BLaER1 (cell line): Measurements from ENCODE around the gene PRPF40A.

Experiments used
- H3K27ac ChIP-seq: shearing (Covaris generic); formaldehyde crosslinking; 2 replicates; pipeline ENCODE4 v1.8.1; 2022
- H3K27me3 ChIP-seq: shearing (Covaris generic); formaldehyde crosslinking; 2 replicates; pipeline ENCODE4 v1.8.1; 2022
- H3K36me3 ChIP-seq: shearing (Covaris generic); formaldehyde crosslinking; 2 replicates; pipeline ENCODE4 v1.8.1; 2022
- H3K4me1 ChIP-seq: shearing (Covaris generic); formaldehyde crosslinking; 2 replicates; pipeline ENCODE4 v1.8.1; 2022
- H3K4me2 ChIP-seq: shearing (Covaris generic); formaldehyde crosslinking; 2 replicates; pipeline ENCODE4 v1.8.1; 2022
- H3K4me3 ChIP-seq: shearing (Covaris generic); formaldehyde crosslinking; 2 replicates; pipeline ENCODE4 v1.8.1; 2022
- H3K9ac ChIP-seq: shearing (Covaris generic); formaldehyde crosslinking; 2 replicates; pipeline ENCODE4 v1.8.1; 2022
- H3K9me3 ChIP-seq: shearing (Covaris generic); formaldehyde crosslinking; 2 replicates; pipeline ENCODE4 v1.8.1; 2022
- H4K20me1 ChIP-seq: shearing (Covaris generic); formaldehyde crosslinking; 2 replicates; pipeline ENCODE4 v1.8.1; 2022
- Cebpa-rat ChIP-seq: shearing (Covaris generic); IDR thresholded peaks from 2 replicates; pipeline ENCODE4 v1.8.1; 2022

The PRPF40A gene

GRCh38 chr2:152638590-152638989, 78.7 kb downstream of the PRPF40A start:
- Histone ChIP-seq H3K4me1 (no peaks in the 10 kb centered on the region), H3K27me3 (no peaks in the 10 kb centered on the region), H3K9me3 (no peaks in the 10 kb centered on the region), H3K4me2 (no peak overlapping the region), H3K27ac (no peak overlapping the region), H4K20me1 (peaks cover 25% of the 10 kb centered on the region; the same call in 1 of the 2 replicates), H3K36me3 (peaks cover 100% of the 10 kb centered on the region), H3K9ac (no peak overlapping the region), H3K4me3 (no peak overlapping the region)
- no peak for TF ChIP-seq Cebpa-rat

GRCh38 chr2:152638056-152638455, 79.2 kb downstream of the PRPF40A start:
- Histone ChIP-seq H3K27me3 (no peaks in the 10 kb centered on the region), H4K20me1 (peaks cover 25% of the 10 kb centered on the region; the same call in 1 of the 2 replicates), H3K4me1 (no peaks in the 10 kb centered on the region), H3K9ac (no peak overlapping the region), H3K9me3 (no peaks in the 10 kb centered on the region), H3K4me3 (no peak overlapping the region), H3K36me3 (peaks cover 100% of the 10 kb centered on the region), H3K4me2 (no peak overlapping the region), H3K27ac (no peak overlapping the region)
- TF ChIP-seq Cebpa-rat: no peak

GRCh38 chr2:152637251-152637650, 80.0 kb downstream of the PRPF40A start:
- H3K4me2 ChIP-seq: no peak overlapping the region
- H4K20me1 ChIP-seq: peaks cover 25% of the 10 kb centered on the region; the same call in 1 of the 2 replicates
- H3K36me3 ChIP-seq: peaks cover 100% of the 10 kb centered on the region
- H3K9me3 ChIP-seq: no peaks in the 10 kb centered on the region
- no peak overlapping the region for H3K9ac ChIP-seq
- H3K4me1 ChIP-seq: no peaks in the 10 kb centered on the region
- no peak overlapping the region for H3K4me3 ChIP-seq
- no peak for TF ChIP-seq Cebpa-rat
- no peak overlapping the region for H3K27ac ChIP-seq
- no peaks in the 10 kb centered on the region for H3K27me3 ChIP-seq

- Histone ChIP-seq H4K20me1 (peaks cover 25% of the 10 kb centered on the region; the same call in 1 of the 2 replicates), H3K4me3 (no peak overlapping the region), H3K36me3 (peaks cover 100% of the 10 kb centered on the region), H3K9ac (no peak overlapping the region), H3K4me2 (no peak overlapping the region), H3K9me3 (no peaks in the 10 kb centered on the region), H3K27me3 (no peaks in the 10 kb centered on the region), H3K4me1 (0 out of 2 replicates have a peak, but pooled peaks cover 3% of the 10 kb centered on the region), H3K27ac (no peak overlapping the region)
- TF ChIP-seq Cebpa-rat: no peak
These were observed 81.5 kb downstream of the PRPF40A start for GRCh38 chr2:152635635-152636298.

- Histone ChIP-seq H4K20me1 (peaks cover 25% of the 10 kb centered on the region; the same call in 1 of the 2 replicates), H3K27ac (no peak overlapping the region), H3K36me3 (peaks cover 100% of the 10 kb centered on the region), H3K9me3 (no peaks in the 10 kb centered on the region), H3K9ac (no peak overlapping the region), H3K4me3 (no peak overlapping the region), H3K4me1 (0 out of 2 replicates have a peak, but pooled peaks cover 7% of the 10 kb centered on the region), H3K27me3 (no peaks in the 10 kb centered on the region), H3K4me2 (no peak overlapping the region)
- TF ChIP-seq Cebpa-rat: no peak
These were observed 84.5 kb downstream of the PRPF40A start for GRCh38 chr2:152632736-152633135.

- Histone ChIP-seq H3K4me2 (no peak overlapping the region), H3K9me3 (no peaks in the 10 kb centered on the region), H3K4me3 (no peak overlapping the region), H3K27ac (no peak overlapping the region), H3K36me3 (peaks cover 99% of the 10 kb centered on the region), H4K20me1 (peaks cover 21% of the 10 kb centered on the region; the same call in 1 of the 2 replicates), H3K4me1 (0 out of 2 replicates have a peak, but pooled peaks cover 7% of the 10 kb centered on the region), H3K27me3 (no peaks in the 10 kb centered on the region), H3K9ac (no peak overlapping the region)
- no peak for TF ChIP-seq Cebpa-rat
These were observed 86.8 kb downstream of the PRPF40A start for GRCh38 chr2:152630466-152630865.

GRCh38 chr2:152629202-152629601, 88.1 kb downstream of the PRPF40A start:
- H3K4me3 ChIP-seq: no peak overlapping the region
- no peak for TF ChIP-seq Cebpa-rat
- H3K4me2 ChIP-seq: no peak overlapping the region
- 0 out of 2 replicates have a peak, but pooled peaks cover 7% of the 10 kb centered on the region for H3K4me1 ChIP-seq
- no peak overlapping the region for H3K27ac ChIP-seq
- H3K9ac ChIP-seq: no peak overlapping the region
- H3K9me3 ChIP-seq: no peaks in the 10 kb centered on the region
- peaks cover 99% of the 10 kb centered on the region for H3K36me3 ChIP-seq
- H4K20me1 ChIP-seq: peaks cover 14% of the 10 kb centered on the region; the same call in 1 of the 2 replicates
- no peaks in the 10 kb centered on the region for H3K27me3 ChIP-seq

- Histone ChIP-seq H3K27ac (no peak overlapping the region), H3K36me3 (peaks cover 95% of the 10 kb centered on the region)
These were observed 89.8 kb downstream of the PRPF40A start for GRCh38 chr2:152627351-152627957.

GRCh38 chr2:152626911-152627339, 90.3 kb downstream of the PRPF40A start:
- Histone ChIP-seq H3K4me2 (no peak overlapping the region), H3K4me3 (no peak overlapping the region), H3K9ac (no peak overlapping the region), H4K20me1 (peaks cover 20% of the 10 kb centered on the region), H3K36me3 (peaks cover 95% of the 10 kb centered on the region), H3K27ac (no peak overlapping the region), H3K27me3 (no peaks in the 10 kb centered on the region), H3K4me1 (0 out of 2 replicates have a peak, but pooled peaks cover 18% of the 10 kb centered on the region), H3K9me3 (no peaks in the 10 kb centered on the region)
- TF ChIP-seq Cebpa-rat: no peak

More at GRCh38 chr2:152627351-152627957, 89.8 kb downstream of the PRPF40A start:
- H4K20me1 ChIP-seq: peaks cover 20% of the 10 kb centered on the region
- no peaks in the 10 kb centered on the region for H3K27me3 ChIP-seq
- H3K9me3 ChIP-seq: no peaks in the 10 kb centered on the region
- no peak overlapping the region for H3K9ac ChIP-seq
- 0 out of 2 replicates have a peak, but pooled peaks cover 18% of the 10 kb centered on the region for H3K4me1 ChIP-seq
- no peak overlapping the region for H3K4me3 ChIP-seq
- TF ChIP-seq Cebpa-rat: no peak
- no peak overlapping the region for H3K4me2 ChIP-seq

GRCh38 chr2:152624805-152625204, 92.5 kb downstream of the PRPF40A start:
- Histone ChIP-seq H3K27ac (no peak overlapping the region), H3K4me3 (no peak overlapping the region), H4K20me1 (peaks cover 20% of the 10 kb centered on the region), H3K36me3 (peaks cover 95% of the 10 kb centered on the region), H3K27me3 (no peaks in the 10 kb centered on the region), H3K4me2 (no peak overlapping the region), H3K9ac (no peak overlapping the region), H3K4me1 (0 out of 2 replicates have a peak, but pooled peaks cover 11% of the 10 kb centered on the region), H3K9me3 (no peaks in the 10 kb centered on the region)
- no peak for TF ChIP-seq Cebpa-rat
